GM12878 (cell line): ENCODE results near the gene ERCC4. TPM values are rescaled to one million over a fixed set of nuclear protein-coding genes. Genes with fewer than 3 reads are reported as not detected.

Experiments used
- ATAC-seq: fragments of 200-7000 bp; cut with Tn5 transposase; 3 replicates; pipeline ENCODE4 v1.9.1; 2020; ENCODE audit warnings: mild to moderate bottlenecking, moderate library complexity
- BruUV-seq: library from RNA; stranded (reverse); fragments of 400-500 nt; replicated peaks from 2 replicates; lab custom pipeline; 2021; lab: Mats Ljungman, UMichigan
- CTCF ChIA-PET: fragments of 300-600 bp; sonication (Branson Sonifier 250); formaldehyde crosslinking; extraction: SDS; loops from one replicate; lab custom pipeline; 2021; ENCODE audit warnings: inconsistent platforms; lab: Yijun Ruan, JAX
- POLR2A ChIA-PET: fragments of 350-600 bp; formaldehyde crosslinking; extraction: SDS; loops from one replicate; lab custom pipeline; 2021; ENCODE audit warnings: inconsistent platforms; lab: Charles Lee
- RAD21 ChIA-PET: fragments of 300-600 bp; sonication (Branson Sonifier 250); formaldehyde crosslinking; loops from one replicate; lab custom pipeline; 2023; ENCODE audit warnings: antibody characterized with exemption; ENCODE audit not compliant: unreplicated experiment; lab: Charles Lee
- SMC1A ChIA-PET: fragments of 300-600 bp; sonication (Branson Sonifier 250); formaldehyde crosslinking; loops from one replicate; lab custom pipeline; 2023; ENCODE audit not compliant: unreplicated experiment, uncharacterized antibody; lab: Charles Lee
- DNase-seq: peaks from one replicate; pipeline ENCODE4 v3.0.0-alpha.2; 2011; ENCODE audit warnings: low read depth, low spot score
- FAIRE-seq: peaks from 3 replicates; lab custom pipeline; 2011; peaks lifted over from hg19 to GRCh38; lab: Jason Lieb, UNC
- H2AFZ ChIP-seq: 2 replicates; pipeline ENCODE4 v1.6.0; 2011; ENCODE audit warnings: low read depth, low read length, control low read depth; ENCODE audit not compliant: control insufficient read depth
- H3K27ac ChIP-seq: 2 replicates; pipeline ENCODE4 v1.5.1; 2011; ENCODE audit warnings: control low read depth; ENCODE audit not compliant: control insufficient read depth, insufficient read depth
- H3K27me3 ChIP-seq, 2 experiments: replicated peaks in 1 of 2; 2 replicates each; pipeline versions ENCODE4 v1.6.0 to v1.6.1; 2011; ENCODE audit warnings: low read length in 1 of 2; ENCODE audit not compliant: control insufficient read depth in 2 of 2, insufficient read depth in 2 of 2
- H3K36me3 ChIP-seq, 2 experiments: 2 replicates each; pipeline ENCODE4 v1.5.1; 2011; ENCODE audit warnings: low read length in 1 of 2; ENCODE audit not compliant: control insufficient read depth in 2 of 2, insufficient read depth in 2 of 2
- H3K4me1 ChIP-seq: 2 replicates; pipeline ENCODE4 v1.6.1; 2011; ENCODE audit warnings: mild to moderate bottlenecking, low read length, moderate library complexity, mixed read lengths; ENCODE audit not compliant: control insufficient read depth, insufficient read depth
- H3K4me2 ChIP-seq: 2 replicates; pipeline ENCODE4 v1.6.0; 2011; ENCODE audit warnings: control low read depth; ENCODE audit not compliant: control insufficient read depth, insufficient read depth
- H3K4me3 ChIP-seq: fragments of 200-600 bp; sonication (generic); 2 replicates; pipeline ENCODE4 v1.5.1; 2016
- H3K79me2 ChIP-seq: 2 replicates; pipeline ENCODE4 v1.6.0; 2011; ENCODE audit warnings: low read length; ENCODE audit not compliant: control insufficient read depth, insufficient read depth
- H3K9ac ChIP-seq: 2 replicates; pipeline ENCODE4 v1.8.0; 2011; ENCODE audit warnings: low read length, control low read depth, mixed read lengths; ENCODE audit not compliant: control insufficient read depth, insufficient read depth
- H3K9me3 ChIP-seq: replicated peaks from 3 replicates; pipeline ENCODE4 v1.5.1; 2011; ENCODE audit warnings: mild to moderate bottlenecking, low read length; ENCODE audit not compliant: control insufficient read depth, insufficient read depth
- H4K20me1 ChIP-seq: 2 replicates; pipeline ENCODE4 v1.6.0; 2011; ENCODE audit not compliant: control insufficient read depth, insufficient read depth
- CTCF ChIP-seq, 3 experiments: IDR thresholded peaks in 2 of 3; conservative IDR thresholded peaks in 1 of 3; 2 replicates each; pipeline ENCODE4 v1.5.1; 2011; ENCODE audit warnings: low read depth in 3 of 3, low read length in 3 of 3, mild to moderate bottlenecking in 3 of 3, control low read depth in 2 of 3, moderate library complexity in 2 of 3, inconsistent platforms in 1 of 3, mixed read lengths in 1 of 3; ENCODE audit not compliant: control insufficient read depth in 2 of 3, insufficient read depth in 1 of 3; ENCODE audit errors: extremely low read depth in 1 of 3
- HSF1 ChIP-seq: fragments of 150-350 bp; IDR thresholded peaks from 2 replicates; pipeline ENCODE4 v1.6.1; 2014; ENCODE audit warnings: mild to moderate bottlenecking, low read depth, low read length
- IRF4 ChIP-seq: IDR thresholded peaks from 2 replicates; pipeline ENCODE4 v1.6.1; 2011; ENCODE audit warnings: low read depth, low read length
- IRF5 ChIP-seq: fragments of 450-650 bp; IDR thresholded peaks from 2 replicates; pipeline ENCODE4 v1.6.1; 2017; ENCODE audit warnings: borderline replicate concordance
- KLF5 ChIP-seq: fragments of 450-650 bp; IDR thresholded peaks from 2 replicates; pipeline ENCODE4 v1.6.1; 2014; ENCODE audit warnings: mild to moderate bottlenecking; ENCODE audit not compliant: partially characterized antibody
- MLLT1 ChIP-seq: fragments of 450-650 bp; IDR thresholded peaks from 2 replicates; pipeline ENCODE4 v1.6.1; 2016; ENCODE audit warnings: mild to moderate bottlenecking
- RELB ChIP-seq: fragments of 450-650 bp; IDR thresholded peaks from 2 replicates; pipeline ENCODE4 v1.6.1; 2017; ENCODE audit warnings: low read depth, mild to moderate bottlenecking, moderate library complexity
- SIX5 ChIP-seq: IDR thresholded peaks from 2 replicates; pipeline ENCODE4 v1.6.1; 2011; ENCODE audit warnings: mild to moderate bottlenecking, low read depth, low read length, moderate library complexity; ENCODE audit not compliant: severe bottlenecking
- WRNIP1 ChIP-seq: IDR thresholded peaks from 2 replicates; pipeline ENCODE4 v1.6.1; 2011; ENCODE audit warnings: low read depth, low read length, improper control_type of control experiment, borderline replicate concordance
- ZBED1 ChIP-seq: IDR thresholded peaks from 2 replicates; pipeline ENCODE4 v1.6.1; 2016; ENCODE audit warnings: borderline replicate concordance
- ZNF687 ChIP-seq: fragments of 450-650 bp; IDR thresholded peaks from 2 replicates; pipeline ENCODE4 v1.6.1; 2017; ENCODE audit warnings: mild to moderate bottlenecking, moderate library complexity
- WGBS: methylation state at CpG from one replicate; pipeline ENCODE4 v1.1.6; 2016; ENCODE audit warnings: low lambda C conversion rate; ENCODE audit not compliant: insufficient replicate concordance, insufficient coverage; ENCODE audit errors: missing lambda C conversion rate; 5-methylcytosine and 5-hydroxymethylcytosine counted together
- in situ Hi-C: fragments of 300-500 bp; cut with MboI; formaldehyde crosslinking; loops from 9 replicates; pipeline ENCODE4 v1.14.3; 2018; ENCODE audit warnings: mixed read lengths
- intact Hi-C: fragments of 100-400 bp; cut with micrococcal nuclease; formaldehyde crosslinking; loops from one replicate; pipeline ENCODE4 v1.14.2; 2022; ENCODE audit not compliant: unreplicated experiment
- polyA plus RNA-seq, 11 experiments: library from polyadenylated mRNA; depleted of rRNA in 4 of 11; unstranded in 6 of 11; stranded (reverse) in 5 of 11; fragments of >200 nt; fragmentation: Nextera tagmentation in 4 of 11; fragmentation: Illumina TruSeq in 1 of 11; extraction: Ambion mirVana in 4 of 11; extraction: Trizol in 1 of 11; gene quantifications; 1 replicate in 1 of 11; 2 replicates in 10 of 11; pipeline versions ENCODE4 v1.2.1 to v1.2.3, GENCODE V29; 2011 to 2016; ENCODE audit warnings: inconsistent platforms in 2 of 11, missing spikeins in 2 of 11, low read depth in 1 of 11
- total RNA-seq, 4 experiments: library from RNA; depleted of rRNA in 3 of 4; stranded (reverse); fragments of >200 nt in 3 of 4; fragmentation: Illumina TruSeq in 1 of 4; extraction: Trizol in 1 of 4; gene quantifications; 2 replicates each; pipeline versions ENCODE4 v1.2.1 to v1.2.3, GENCODE V29; 2013 to 2021

ERCC4 gene
- total and polyA plus RNA-seq, 10 of the 15 experiments (the other 5 are each of a cell fraction or from before 2014, with no cell fraction given), result 4.7 to 24.6 (median 8.9) TPM

GRCh38 chr16:13992322-13992721, 72.4 kb downstream of the ERCC4 start:
- H3K27me3 ChIP-seq, result no peaks in the 10 kb centered on the region
- TF ChIP-seq IRF5, result no peak
- TF ChIP-seq ZNF687, result no peak
- no peak for TF ChIP-seq SIX5
- TF ChIP-seq RELB, result no peak
- TF ChIP-seq IRF4, result no peak
- TF ChIP-seq MLLT1, result no peak
- no peak for TF ChIP-seq WRNIP1
- no peak for TF ChIP-seq KLF5
- no peak for TF ChIP-seq HSF1
- TF ChIP-seq CTCF (IDR thresholded peaks at IDR 0.05 in 2 of 3, conservative IDR thresholded peaks at IDR 0.05 in 1 of 3; ENCODE audit: control insufficient read depth in 2 of 3, extremely low read depth in 1 of 3, insufficient read depth in 1 of 3, low read depth in 3 of 3, low read length in 3 of 3), result no peak
- no peak for TF ChIP-seq ZBED1

More at GRCh38 chr16:13992322-13992721, 72.4 kb downstream of the ERCC4 start:
- Histone ChIP-seq H3K9ac (no peak overlapping the region), H3K4me2 (no peak overlapping the region), H3K27ac (no peak overlapping the region), H3K79me2 (no peaks in the 10 kb centered on the region), H3K4me1 (0 out of 2 replicates have a peak, but pooled peaks cover under 1% of the 10 kb centered on the region), H3K36me3 (no peaks in the 10 kb centered on the region), H3K9me3 (no peaks in the 10 kb centered on the region; the same call in 1 of the 3 replicates), H3K4me3 (no peak overlapping the region), H4K20me1 (no peaks in the 10 kb centered on the region), H2AFZ (no peak overlapping the region)
- ChIA-PET RAD21 (no interaction called here), CTCF (interaction anchor here (1.8 kb wide), 1 partner anchor 258 kb away, joined by 5 read pairs; no protein-coding TSS in a partner anchor), POLR2A (no interaction called here), SMC1A (no interaction called here)
- FAIRE-seq (no peak), ATAC-seq (no peak), DNase-seq (no peak)
- in situ Hi-C loops, result no loop called here
- intact Hi-C loops, result no loop called here
- 69% methylated on average over 6 of the region's 6 CpGs for WGBS
- BruUV-seq, result no TSS peak
